ENCODE measurements around the gene DLGAP4. TPM values are rescaled to one million over a fixed set of nuclear protein-coding genes. Genes with fewer than 3 reads are reported as not detected.

Gene DLGAP4
- total RNA-seq, 1 donor from 2014 or later, result 99.1 TPM

GRCh38 chr20:36272547-36273220 lies 33.5 kb upstream of the DLGAP4 start:
- TF ChIP-seq, protein P1, sequence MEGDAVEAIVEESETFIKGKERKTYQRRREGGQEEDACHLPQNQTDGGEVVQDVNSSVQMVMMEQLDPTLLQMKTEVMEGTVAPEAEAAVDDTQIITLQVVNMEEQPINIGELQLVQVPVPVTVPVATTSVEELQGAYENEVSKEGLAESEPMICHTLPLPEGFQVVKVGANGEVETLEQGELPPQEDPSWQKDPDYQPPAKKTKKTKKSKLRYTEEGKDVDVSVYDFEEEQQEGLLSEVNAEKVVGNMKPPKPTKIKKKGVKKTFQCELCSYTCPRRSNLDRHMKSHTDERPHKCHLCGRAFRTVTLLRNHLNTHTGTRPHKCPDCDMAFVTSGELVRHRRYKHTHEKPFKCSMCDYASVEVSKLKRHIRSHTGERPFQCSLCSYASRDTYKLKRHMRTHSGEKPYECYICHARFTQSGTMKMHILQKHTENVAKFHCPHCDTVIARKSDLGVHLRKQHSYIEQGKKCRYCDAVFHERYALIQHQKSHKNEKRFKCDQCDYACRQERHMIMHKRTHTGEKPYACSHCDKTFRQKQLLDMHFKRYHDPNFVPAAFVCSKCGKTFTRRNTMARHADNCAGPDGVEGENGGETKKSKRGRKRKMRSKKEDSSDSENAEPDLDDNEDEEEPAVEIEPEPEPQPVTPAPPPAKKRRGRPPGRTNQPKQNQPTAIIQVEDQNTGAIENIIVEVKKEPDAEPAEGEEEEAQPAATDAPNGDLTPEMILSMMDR (IDR thresholded peaks at IDR 0.05; ENCODE audit: unreplicated experiment), result no peak
- Mint-ChIP-seq H3K9me3 (no peaks in the 10 kb centered on the region), H3K27ac (no peak overlapping the region), H3K36me3 (no peaks in the 10 kb centered on the region), H3K27me3 (ENCODE audit: low read depth) (peaks cover 3% of the 10 kb centered on the region), H3K4me1 (no peaks in the 10 kb centered on the region), H3K4me3 (no peak overlapping the region)
- peak in 1 of 2 experiments; percentile 25 for DNase-seq (ENCODE audit: low spot score in 2 of 2, unreplicated experiment in 2 of 2)

DNA sequence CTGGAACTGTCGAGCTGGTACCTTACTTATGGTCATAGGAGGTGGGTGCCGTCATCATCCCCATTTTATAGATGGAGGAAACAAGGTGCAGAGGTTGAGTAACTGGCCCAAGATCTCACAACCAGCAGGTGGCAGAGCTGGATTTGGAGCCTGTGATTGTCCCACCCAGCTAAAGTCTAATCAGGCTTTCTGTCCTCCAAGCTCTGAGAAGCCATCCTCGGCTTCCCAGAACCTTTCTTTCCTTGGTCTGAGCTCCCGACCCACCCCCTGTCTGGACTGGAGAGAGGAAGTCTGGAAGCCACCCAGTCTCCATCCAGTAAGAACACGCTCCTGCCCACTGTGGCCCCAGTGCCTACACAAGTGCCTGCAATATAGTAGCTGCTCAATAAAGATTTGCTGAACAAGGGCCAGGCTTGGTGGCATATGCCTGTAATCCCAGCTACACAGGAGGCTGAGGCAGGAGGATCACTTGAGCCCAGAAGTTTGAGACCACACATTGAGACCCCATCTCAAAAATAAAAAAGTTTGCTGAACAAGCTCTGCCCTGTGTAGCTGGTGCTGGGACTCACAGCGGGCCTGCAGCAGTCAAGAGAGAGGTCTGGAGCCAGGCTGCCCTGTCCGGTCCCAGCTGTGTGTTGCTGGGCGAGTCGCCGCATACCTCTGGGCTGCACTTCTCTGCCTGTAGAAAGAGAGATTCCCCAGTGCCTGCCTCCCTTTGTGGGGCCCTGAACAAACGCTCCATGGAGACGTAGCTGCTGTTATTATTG lies 32.5 kb upstream of the DLGAP4 start:
- Mint-ChIP-seq H3K4me1 (no peaks in the 10 kb centered on the region), H3K27ac (no peak overlapping the region), H3K36me3 (no peaks in the 10 kb centered on the region), H3K4me3 (no peak overlapping the region), H3K27me3 (ENCODE audit: low read depth) (peaks cover 9% of the 10 kb centered on the region), H3K9me3 (no peaks in the 10 kb centered on the region)
- peak in 1 of 2 experiments; percentile 29 for DNase-seq (ENCODE audit: low spot score in 2 of 2, unreplicated experiment in 2 of 2)
- TF ChIP-seq, protein P1 (IDR thresholded peaks at IDR 0.05; ENCODE audit: unreplicated experiment), result no peak

DNA sequence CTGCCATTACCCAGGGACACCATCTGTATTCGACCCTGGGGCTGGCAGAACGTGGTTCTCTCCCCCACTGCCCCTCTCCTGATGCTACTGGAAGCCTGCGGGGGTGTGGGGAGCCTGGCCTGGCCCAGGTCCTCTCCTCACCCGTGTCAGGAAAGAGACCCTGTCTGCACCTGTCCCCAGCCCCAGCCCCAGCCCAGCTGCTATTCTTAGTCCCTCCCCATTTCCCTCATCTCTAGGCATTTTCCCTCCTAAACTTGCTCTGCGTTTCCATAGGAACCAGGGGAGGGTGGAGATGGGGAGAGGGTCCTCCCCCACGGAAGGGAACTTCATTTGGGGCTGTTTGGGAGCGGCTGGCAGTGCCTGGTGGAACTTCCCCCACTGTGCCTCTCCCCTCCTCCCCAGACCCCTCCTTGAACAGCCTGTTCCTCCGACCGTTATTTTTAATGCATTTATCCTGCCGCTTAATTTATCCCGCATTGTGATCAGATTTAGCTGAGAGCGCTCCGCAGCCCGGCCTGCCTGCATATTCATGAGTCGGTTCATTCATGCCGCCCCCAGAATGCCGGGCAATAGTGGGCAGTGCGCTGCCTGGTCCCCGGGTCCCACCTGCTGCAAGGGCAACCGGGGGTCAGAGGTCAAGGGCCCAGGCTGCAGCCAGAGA lies 31.8 kb upstream of the DLGAP4 start:
- TF ChIP-seq, protein P1 (IDR thresholded peaks at IDR 0.05; ENCODE audit: unreplicated experiment), result no peak
- H3K27me3 Mint-ChIP-seq (ENCODE audit: low read depth), result peaks cover 9% of the 10 kb centered on the region
- H3K4me3 Mint-ChIP-seq, result no peak overlapping the region
- H3K36me3 Mint-ChIP-seq, result no peaks in the 10 kb centered on the region
- no peaks in the 10 kb centered on the region for H3K9me3 Mint-ChIP-seq
- H3K27ac Mint-ChIP-seq, result no peak overlapping the region
- no peaks in the 10 kb centered on the region for H3K4me1 Mint-ChIP-seq
- peak in 1 of 2 experiments; percentile 34 for DNase-seq (ENCODE audit: low spot score in 2 of 2, unreplicated experiment in 2 of 2)

- H3K36me3 Mint-ChIP-seq, result no peaks in the 10 kb centered on the region
- peak in 1 of 2 experiments; percentile 27 for DNase-seq (ENCODE audit: low spot score in 2 of 2, unreplicated experiment in 2 of 2)
- H3K9me3 Mint-ChIP-seq, result no peaks in the 10 kb centered on the region
- no peak overlapping the region for H3K27ac Mint-ChIP-seq
- no peak overlapping the region for H3K4me3 Mint-ChIP-seq
- peaks cover 9% of the 10 kb centered on the region for H3K27me3 Mint-ChIP-seq (ENCODE audit: low read depth)
- TF ChIP-seq, protein P1 (IDR thresholded peaks at IDR 0.05; ENCODE audit: unreplicated experiment), result no peak
- H3K4me1 Mint-ChIP-seq, result no peaks in the 10 kb centered on the region
Observed at GRCh38 chr20:36275011-36275410, 31.1 kb upstream of the DLGAP4 start.

DNA sequence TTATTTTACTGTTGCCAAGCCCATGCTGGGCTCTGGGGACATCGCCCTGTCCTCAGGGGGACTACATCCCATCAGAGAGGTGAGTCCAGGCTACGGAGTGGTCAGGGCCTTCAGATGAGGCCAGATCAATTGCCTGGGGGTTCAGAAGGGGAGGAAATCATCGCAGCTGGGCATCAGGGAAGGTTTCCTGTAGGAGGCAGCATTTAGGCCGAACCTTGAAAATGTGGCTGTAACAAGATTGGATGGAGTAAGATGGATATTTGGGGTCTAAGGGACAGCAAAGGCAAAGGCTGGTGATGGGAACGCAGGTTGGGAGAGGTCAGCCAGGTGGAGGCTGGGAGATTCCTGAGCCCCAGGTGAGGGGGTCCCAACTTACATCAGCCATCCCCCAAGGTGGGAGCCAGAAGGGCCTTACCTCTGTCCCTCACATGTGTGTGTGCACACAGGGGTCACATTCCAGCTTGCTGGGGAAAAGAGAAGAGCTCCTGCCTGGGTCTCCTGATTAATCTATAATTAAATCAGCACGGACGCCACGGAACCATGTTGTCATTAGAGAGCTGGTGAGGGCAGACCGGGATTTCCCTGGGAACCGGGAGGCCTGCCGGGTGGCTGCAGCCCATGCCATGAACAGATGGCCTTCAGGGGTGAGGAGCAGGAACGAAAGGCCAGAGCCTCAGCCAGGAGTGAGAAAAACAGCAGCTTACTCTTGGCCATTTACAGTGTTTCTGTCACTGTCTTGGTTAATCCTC lies 30.5 kb upstream of the DLGAP4 start:
- Mint-ChIP-seq H3K27me3 (ENCODE audit: low read depth) (peaks cover 9% of the 10 kb centered on the region), H3K9me3 (no peaks in the 10 kb centered on the region), H3K4me1 (no peaks in the 10 kb centered on the region), H3K36me3 (no peaks in the 10 kb centered on the region), H3K27ac (no peak overlapping the region), H3K4me3 (no peak overlapping the region)
- no peak for DNase-seq (ENCODE audit: low spot score in 2 of 2, unreplicated experiment in 2 of 2)
- TF ChIP-seq, protein P1 (IDR thresholded peaks at IDR 0.05; ENCODE audit: unreplicated experiment), result no peak

All from mesothelial cell of epicardium (in vitro differentiated cells).